H9 (cell line): ENCODE measurements around the gene ALCAM. TPM values are rescaled to one million over a fixed set of nuclear protein-coding genes. Genes with fewer than 3 reads are reported as not detected.

Experiments
- DNase-seq: peaks from one replicate; pipeline ENCODE4 v3.0.0-alpha.2; 2017
- H2AFZ ChIP-seq: one replicate; pipeline ENCODE4 v1.6.1; 2013; ENCODE audit warnings: mild to moderate bottlenecking, low read length, control low read depth, moderate library complexity
- H2AK5ac ChIP-seq: 2 replicates; pipeline ENCODE4 v1.6.1; 2013; ENCODE audit warnings: low read length, control low read depth, mixed read lengths; ENCODE audit not compliant: insufficient read length
- H2BK120ac ChIP-seq: one replicate; pipeline ENCODE4 v1.6.1; 2013; ENCODE audit warnings: low read depth, mild to moderate bottlenecking, low read length, control low read depth, inconsistent platforms; ENCODE audit not compliant: poor library complexity, severe bottlenecking
- H2BK12ac ChIP-seq: 2 replicates; pipeline ENCODE4 v1.6.1; 2013; ENCODE audit warnings: low read length, control low read depth, mixed read lengths, low read depth; ENCODE audit not compliant: insufficient read length
- H2BK15ac ChIP-seq: 2 replicates; pipeline ENCODE4 v1.6.1; 2013; ENCODE audit warnings: low read depth, low read length, control low read depth
- H2BK20ac ChIP-seq: one replicate; pipeline ENCODE4 v1.6.1; 2013; ENCODE audit warnings: low read depth, mild to moderate bottlenecking, low read length, control low read depth, inconsistent platforms; ENCODE audit not compliant: poor library complexity, severe bottlenecking
- H2BK5ac ChIP-seq: 2 replicates; pipeline ENCODE4 v1.6.1; 2013; ENCODE audit warnings: low read length, control low read depth, mixed read lengths; ENCODE audit not compliant: insufficient read length
- H3K14ac ChIP-seq: 2 replicates; pipeline ENCODE4 v1.6.1; 2013; ENCODE audit warnings: low read length, control low read depth; ENCODE audit not compliant: insufficient read depth
- H3K18ac ChIP-seq: 2 replicates; pipeline ENCODE4 v1.6.1; 2013; ENCODE audit warnings: low read depth, mild to moderate bottlenecking, mixed read lengths, low read length, control low read depth; ENCODE audit not compliant: insufficient read length
- H3K23ac ChIP-seq: 2 replicates; pipeline ENCODE4 v1.6.1; 2013; ENCODE audit warnings: low read length, control low read depth, mixed read lengths, low read depth; ENCODE audit not compliant: insufficient read length
- H3K23me2 ChIP-seq: 2 replicates; pipeline ENCODE4 v1.6.1; 2013; ENCODE audit warnings: low read depth, mild to moderate bottlenecking, mixed read lengths, low read length, control low read depth; ENCODE audit not compliant: insufficient read length, poor library complexity, severe bottlenecking
- H3K27ac ChIP-seq: 2 replicates; pipeline ENCODE4 v1.5.1; 2013; ENCODE audit warnings: low read length, control low read depth, mixed read lengths, low read depth; ENCODE audit not compliant: insufficient read length
- H3K27me3 ChIP-seq: 2 replicates; pipeline ENCODE4 v1.6.1; 2013; ENCODE audit warnings: low read length, control low read depth, inconsistent platforms; ENCODE audit not compliant: insufficient read depth
- H3K4ac ChIP-seq: 2 replicates; pipeline ENCODE4 v1.6.1; 2013; ENCODE audit warnings: low read depth, mild to moderate bottlenecking, control low read depth, inconsistent platforms, low read length, moderate library complexity
- H3K4me1 ChIP-seq: 2 replicates; pipeline ENCODE4 v1.6.1; 2013; ENCODE audit warnings: low read length, control low read depth, inconsistent platforms; ENCODE audit not compliant: insufficient read depth
- H3K4me2 ChIP-seq: 2 replicates; pipeline ENCODE4 v1.6.1; 2013; ENCODE audit warnings: low read length, control low read depth, mixed read lengths; ENCODE audit not compliant: insufficient read length, insufficient read depth
- H3K56ac ChIP-seq: 2 replicates; pipeline ENCODE4 v1.6.1; 2013; ENCODE audit warnings: low read depth, mild to moderate bottlenecking, mixed read lengths, low read length, control low read depth; ENCODE audit not compliant: insufficient read length
- H3K79me1 ChIP-seq: 2 replicates; pipeline ENCODE4 v1.6.1; 2013; ENCODE audit warnings: low read depth, mild to moderate bottlenecking, moderate library complexity, low read length, control low read depth, inconsistent platforms; ENCODE audit not compliant: insufficient read depth, poor library complexity, severe bottlenecking
- H3K79me2 ChIP-seq: 2 replicates; pipeline ENCODE4 v1.6.1; 2013; ENCODE audit warnings: low read length, control low read depth, inconsistent platforms; ENCODE audit not compliant: insufficient read depth
- H3K9ac ChIP-seq: 2 replicates; pipeline ENCODE4 v1.6.1; 2013; ENCODE audit warnings: low read length, control low read depth, mixed read lengths; ENCODE audit not compliant: insufficient read length; ENCODE audit errors: extremely low read depth
- H3K9me3 ChIP-seq: one replicate; pipeline ENCODE4 v1.6.1; 2013; ENCODE audit warnings: low read depth, low read length, inconsistent platforms; ENCODE audit not compliant: control insufficient read depth
- H3T11ph ChIP-seq: one replicate; pipeline ENCODE4 v1.6.1; 2013; ENCODE audit warnings: mild to moderate bottlenecking, low read length, control low read depth, inconsistent platforms
- H4K20me1 ChIP-seq: one replicate; pipeline ENCODE4 v1.6.1; 2013; ENCODE audit not compliant: control insufficient read depth, insufficient read length, insufficient read depth
- H4K5ac ChIP-seq: 2 replicates; pipeline ENCODE4 v1.6.1; 2013; ENCODE audit warnings: low read depth, mild to moderate bottlenecking, mixed read lengths, low read length, control low read depth; ENCODE audit not compliant: insufficient read length
- H4K8ac ChIP-seq: replicated peaks from 2 replicates; pipeline ENCODE4 v1.6.1; 2013; ENCODE audit warnings: low read length, control low read depth, mixed read lengths, low read depth; ENCODE audit not compliant: insufficient read length
- H4K91ac ChIP-seq: 2 replicates; pipeline ENCODE4 v1.6.1; 2013; ENCODE audit warnings: low read depth, mild to moderate bottlenecking, moderate library complexity, mixed read lengths, low read length, control low read depth; ENCODE audit not compliant: insufficient read length
- H3K27ac Mint-ChIP-seq, 3 experiments: 2 replicates in 2 of 3; 3 replicates in 1 of 3; pipeline ENCODE4 v1.8.0; 2020 to 2021; ENCODE audit warnings: mixed read lengths in 3 of 3, mild to moderate bottlenecking in 1 of 3, moderate library complexity in 1 of 3
- H3K27me3 Mint-ChIP-seq: 2 replicates; pipeline ENCODE4 v1.8.0; 2021; ENCODE audit warnings: low read depth, mild to moderate bottlenecking, moderate library complexity, mixed read lengths
- H3K36me3 Mint-ChIP-seq, 3 experiments: 2 replicates in 2 of 3; 3 replicates in 1 of 3; pipeline ENCODE4 v1.8.0; 2020 to 2021; ENCODE audit warnings: low read depth in 3 of 3, mixed read lengths in 3 of 3; ENCODE audit not compliant: insufficient read depth in 1 of 3
- H3K4me1 Mint-ChIP-seq, 2 experiments: 2 replicates each; pipeline ENCODE4 v1.8.0; 2020; ENCODE audit warnings: mixed read lengths in 2 of 2
- H3K4me3 Mint-ChIP-seq, 2 experiments: 2 replicates in 1 of 2; 3 replicates in 1 of 2; pipeline ENCODE4 v1.8.0; 2020 to 2021; ENCODE audit warnings: mild to moderate bottlenecking in 2 of 2, mixed read lengths in 2 of 2, moderate library complexity in 1 of 2
- H3K9me3 Mint-ChIP-seq, 2 experiments: 2 replicates in 1 of 2; 3 replicates in 1 of 2; pipeline ENCODE4 v1.8.0; 2020; ENCODE audit warnings: mild to moderate bottlenecking in 2 of 2, mixed read lengths in 2 of 2, moderate library complexity in 1 of 2
- WGBS: extraction: QIAGEN DNeasy Blood & Tissue Kit; methylation state at CpG from one replicate; pipeline ENCODE4 v1.1.7; 2013; ENCODE audit warnings: missing lambda C conversion rate, low lambda C conversion rate, mixed read lengths; ENCODE audit not compliant: insufficient read length; ENCODE audit errors: extremely low coverage; 5-methylcytosine and 5-hydroxymethylcytosine counted together
- total RNA-seq: library from RNA; stranded (reverse); gene quantifications from 2 replicates; pipeline ENCODE4 v1.2.1, GENCODE V29; 2021
- TF ChIP-seq, protein P1 (sequence below): fragments of 200-600 bp; sonication (generic); conservative IDR thresholded peaks from 3 replicates; pipeline ENCODE4 v1.8.0; 2021; ENCODE audit warnings: antibody characterized with exemption, mild to moderate bottlenecking

Gene ALCAM
- total RNA-seq, 1 experiment from 2014 or later: 43.7 TPM

DNA sequence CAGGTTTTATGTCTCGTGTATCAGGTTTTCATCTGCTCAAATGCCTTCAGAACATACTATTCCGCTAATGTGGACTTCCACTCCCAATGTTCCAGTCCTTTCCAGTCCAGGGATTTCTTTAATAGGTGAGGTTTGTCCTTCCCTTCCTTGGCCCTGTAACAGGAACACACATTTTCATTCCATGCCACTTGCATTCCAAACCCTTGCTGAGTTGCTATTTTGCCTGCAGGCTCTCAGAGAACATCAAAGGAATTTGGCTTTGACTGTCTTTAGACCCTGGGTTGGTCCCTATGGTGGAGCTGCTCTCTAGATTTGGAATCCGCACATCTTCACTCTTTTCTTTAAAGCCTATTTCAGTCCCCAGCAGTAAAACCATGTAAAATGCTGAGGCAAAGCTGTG, 12.3 kb upstream of the ALCAM start:
- no peak overlapping the region for H3K9ac ChIP-seq
- H3K14ac ChIP-seq: no peak overlapping the region
- H3K4me2 ChIP-seq: peak overlapping the region; percentile 48
- H3K4me3 Mint-ChIP-seq: peak overlapping the region; percentile 76 to 79
- DNase-seq: peak; percentile 59
- no peak overlapping the region for H2BK12ac ChIP-seq
- H3T11ph ChIP-seq: no peak overlapping the region
- no peak overlapping the region for H3K18ac ChIP-seq
- no peak overlapping the region for H2BK120ac ChIP-seq
- H3K23ac ChIP-seq: no peak overlapping the region
- H3K56ac ChIP-seq: no peak overlapping the region
- H2BK15ac ChIP-seq: no peak overlapping the region
- H3K27me3 ChIP-seq: no peaks in the 10 kb centered on the region
- H3K27ac ChIP-seq: no peak overlapping the region
- 0 out of 7 replicates have a peak, but pooled peaks cover 0 to 1% (median 0%) of the 10 kb centered on the region in 3 experiments for H3K36me3 Mint-ChIP-seq
- no peaks in the 10 kb centered on the region for H3K79me1 ChIP-seq
- H3K79me2 ChIP-seq: no peaks in the 10 kb centered on the region
- H3K27me3 Mint-ChIP-seq: peaks cover 37% of the 10 kb centered on the region
- H3K4me1 Mint-ChIP-seq: peaks cover 14 to 24% of the 10 kb centered on the region in 2 experiments
- WGBS: no CpG with 5 or more reads among the region's 3 CpGs
- H4K5ac ChIP-seq: no peak overlapping the region
- no peak overlapping the region for H2BK20ac ChIP-seq
- no peak overlapping the region for H4K8ac ChIP-seq
- no peak overlapping the region for H4K91ac ChIP-seq
- no peaks in the 10 kb centered on the region; a peak in 1 of 5 replicates for H3K9me3 Mint-ChIP-seq
- H2BK5ac ChIP-seq: no peak overlapping the region
- no peaks in the 10 kb centered on the region for H4K20me1 ChIP-seq
- H3K23me2 ChIP-seq: peaks cover 11% of the 10 kb centered on the region
- H3K4me1 ChIP-seq: peaks cover 2% of the 10 kb centered on the region; the same call in 1 of the 2 replicates
- H2AK5ac ChIP-seq: no peak overlapping the region
- peak overlapping the region in 1 of 3 experiments; percentile 3; a peak in 3 of 7 replicates for H3K27ac Mint-ChIP-seq
- no peak overlapping the region for H2AFZ ChIP-seq
- H3K4ac ChIP-seq: no peak overlapping the region
- no peaks in the 10 kb centered on the region for H3K9me3 ChIP-seq
- TF ChIP-seq, protein P1, sequence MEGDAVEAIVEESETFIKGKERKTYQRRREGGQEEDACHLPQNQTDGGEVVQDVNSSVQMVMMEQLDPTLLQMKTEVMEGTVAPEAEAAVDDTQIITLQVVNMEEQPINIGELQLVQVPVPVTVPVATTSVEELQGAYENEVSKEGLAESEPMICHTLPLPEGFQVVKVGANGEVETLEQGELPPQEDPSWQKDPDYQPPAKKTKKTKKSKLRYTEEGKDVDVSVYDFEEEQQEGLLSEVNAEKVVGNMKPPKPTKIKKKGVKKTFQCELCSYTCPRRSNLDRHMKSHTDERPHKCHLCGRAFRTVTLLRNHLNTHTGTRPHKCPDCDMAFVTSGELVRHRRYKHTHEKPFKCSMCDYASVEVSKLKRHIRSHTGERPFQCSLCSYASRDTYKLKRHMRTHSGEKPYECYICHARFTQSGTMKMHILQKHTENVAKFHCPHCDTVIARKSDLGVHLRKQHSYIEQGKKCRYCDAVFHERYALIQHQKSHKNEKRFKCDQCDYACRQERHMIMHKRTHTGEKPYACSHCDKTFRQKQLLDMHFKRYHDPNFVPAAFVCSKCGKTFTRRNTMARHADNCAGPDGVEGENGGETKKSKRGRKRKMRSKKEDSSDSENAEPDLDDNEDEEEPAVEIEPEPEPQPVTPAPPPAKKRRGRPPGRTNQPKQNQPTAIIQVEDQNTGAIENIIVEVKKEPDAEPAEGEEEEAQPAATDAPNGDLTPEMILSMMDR: no peak
